SH-SY5Y (cell line): Measurements from ENCODE around the gene MYPOP.

ENCODE experiments used
- GATA2 ChIP-seq: IDR thresholded peaks from 2 replicates; pipeline ENCODE4 v1.6.1; 2011; ENCODE audit warnings: mild to moderate bottlenecking, low read depth, low read length
- GATA3 ChIP-seq: IDR thresholded peaks from 2 replicates; pipeline ENCODE4 v1.6.1; 2011; ENCODE audit warnings: low read depth, mild to moderate bottlenecking, low read length, moderate library complexity

The MYPOP gene

DNA sequence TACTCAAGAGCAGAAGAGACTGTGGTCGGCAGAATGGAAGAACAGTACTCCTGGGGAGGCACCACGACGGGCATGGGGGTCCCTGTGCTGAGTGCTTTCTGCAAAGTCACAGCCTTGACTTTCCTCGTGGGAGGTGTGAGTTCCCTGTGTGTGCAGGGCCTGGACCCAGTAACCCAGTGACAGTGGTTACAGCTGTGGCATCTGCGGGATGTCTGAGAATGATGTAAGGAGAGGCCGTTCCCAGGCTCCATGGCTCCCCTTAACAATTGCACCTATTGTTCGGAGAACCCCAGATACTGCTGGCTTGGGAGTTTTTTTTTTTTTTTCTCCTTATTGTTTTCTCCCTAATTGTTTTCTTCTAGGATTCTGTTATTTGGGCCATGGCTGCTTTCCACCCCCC lies 17.3 kb upstream of the MYPOP start:
- TF ChIP-seq GATA2, result no peak
- TF ChIP-seq GATA3, result no peak

DNA sequence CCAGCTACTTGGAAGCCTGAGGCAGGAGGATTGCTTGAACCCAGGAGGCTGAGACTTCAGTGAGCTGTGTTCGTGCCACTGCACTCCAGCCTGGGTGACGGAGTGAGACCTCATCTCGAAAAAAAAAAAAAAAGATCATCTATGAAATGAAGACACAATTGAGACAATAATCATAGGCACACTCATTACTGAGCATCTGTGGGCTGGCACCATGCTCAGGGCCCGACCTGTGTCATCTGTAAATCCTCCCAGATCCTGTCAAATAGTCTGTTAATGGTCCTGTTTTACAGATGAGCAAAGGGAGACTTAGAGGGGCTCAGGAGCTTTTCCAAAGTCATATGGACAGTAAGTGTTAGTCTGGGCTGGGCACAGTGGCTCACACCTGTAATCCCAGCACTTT lies 16.3 kb upstream of the MYPOP start:
- TF ChIP-seq GATA3 (no peak), GATA2 (no peak)

DNA sequence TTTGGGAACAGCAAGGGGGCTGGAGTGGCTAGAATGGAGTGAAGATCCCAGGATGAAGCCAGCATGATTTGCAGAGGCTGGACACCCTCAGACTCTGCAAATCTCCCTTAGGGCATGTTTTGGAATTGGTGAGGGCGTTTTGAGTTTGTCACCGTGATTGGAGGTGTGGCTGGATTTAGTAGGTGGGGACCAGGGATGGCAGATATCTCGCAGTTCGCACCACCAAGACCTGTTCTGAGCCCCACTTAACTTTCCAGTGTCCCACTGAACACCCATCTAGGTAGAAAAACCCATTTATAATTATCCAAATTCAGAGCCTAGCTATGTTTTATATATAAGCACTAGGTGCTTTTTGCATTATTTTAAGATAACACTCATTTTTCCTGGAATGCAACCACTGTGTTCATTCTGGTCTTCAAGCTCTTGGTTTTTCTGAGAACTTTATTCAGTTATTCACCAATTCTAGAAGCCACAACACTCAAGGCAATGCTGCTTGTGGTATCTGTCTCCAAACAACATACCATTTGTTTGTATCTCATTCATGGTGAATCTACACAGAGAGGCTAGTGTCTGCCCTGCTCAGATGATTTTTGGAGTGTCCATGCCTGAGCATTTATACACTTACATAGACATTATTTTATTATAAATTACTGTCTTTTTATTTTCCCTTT lies 15.1 kb upstream of the MYPOP start:
- TF ChIP-seq GATA3 (no peak), GATA2 (no peak)

DNA sequence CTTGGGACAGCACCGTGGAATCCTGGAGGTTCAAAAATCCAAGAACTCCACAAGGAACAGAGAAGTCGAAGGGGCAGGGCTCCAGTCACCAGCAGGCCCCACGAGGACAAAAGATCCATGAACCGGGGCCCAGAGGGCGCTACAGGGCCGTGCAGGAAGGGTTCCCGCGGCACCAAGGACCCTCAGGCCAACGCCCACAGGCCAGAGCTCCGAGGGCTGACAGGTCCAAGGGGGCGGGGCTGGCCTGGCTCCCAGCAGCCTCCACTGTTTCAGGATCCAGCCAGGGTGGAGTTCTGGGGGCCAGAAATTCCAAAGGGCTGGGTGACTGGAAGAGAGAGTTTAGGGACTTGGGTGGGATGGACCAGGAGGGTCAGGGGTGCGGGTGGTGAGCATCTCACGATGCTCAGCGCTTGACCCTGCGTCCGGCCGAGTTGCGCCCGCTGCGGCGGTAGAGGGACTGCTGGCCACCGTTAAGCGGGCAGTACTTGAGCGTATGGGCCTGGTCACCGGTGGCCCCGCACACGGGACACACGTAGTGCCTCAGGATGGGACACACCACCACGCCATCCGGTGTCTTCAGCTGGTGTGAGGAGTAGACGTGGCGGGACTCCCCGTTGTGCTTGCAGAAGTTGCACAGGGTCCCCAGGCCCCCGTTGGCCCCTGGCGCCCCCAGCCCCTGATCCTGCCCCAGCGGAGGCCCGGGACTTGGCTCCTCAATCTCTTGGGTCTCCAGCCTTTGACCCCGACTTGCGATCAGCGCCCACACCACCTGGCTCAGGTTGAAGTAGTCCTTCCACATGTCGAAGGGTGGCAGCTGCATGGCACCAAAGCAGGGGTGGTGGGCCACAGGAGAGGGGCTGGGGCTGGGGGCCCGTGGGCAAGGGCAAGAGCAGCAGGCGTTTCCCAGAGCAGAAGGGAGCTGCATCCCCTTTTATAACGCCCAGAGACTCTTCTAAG lies 11.7 kb upstream of the MYPOP start, which contains the start of gene NANOS2:
Gene NANOS2 (minus strand): TSS at position 905 of the 957 bp plus-strand sequence. CDS start 85 bp downstream, at position 820.
- no peak for TF ChIP-seq GATA2
- TF ChIP-seq GATA3, result no peak

DNA sequence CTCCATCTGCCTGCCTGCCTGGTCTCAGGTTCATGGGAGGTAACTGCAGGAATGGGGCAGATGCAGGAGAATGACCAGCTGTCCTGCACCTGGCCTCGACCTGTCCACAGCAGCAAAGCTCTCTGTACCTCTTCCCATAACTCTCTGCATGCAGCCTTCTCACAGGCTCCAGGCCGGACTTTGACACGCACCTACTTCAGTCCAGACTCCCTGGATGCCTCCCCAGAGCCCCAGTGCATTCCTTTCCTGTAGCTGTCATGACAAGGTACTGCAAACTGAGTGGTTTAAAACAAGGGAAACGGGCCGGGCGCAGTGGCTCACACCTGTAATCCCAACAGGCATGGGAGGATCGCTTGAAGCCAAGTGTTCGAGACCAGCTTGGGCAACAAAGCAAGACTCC lies 8.9 kb upstream of the MYPOP start:
- TF ChIP-seq GATA3 (no peak), GATA2 (no peak)

DNA sequence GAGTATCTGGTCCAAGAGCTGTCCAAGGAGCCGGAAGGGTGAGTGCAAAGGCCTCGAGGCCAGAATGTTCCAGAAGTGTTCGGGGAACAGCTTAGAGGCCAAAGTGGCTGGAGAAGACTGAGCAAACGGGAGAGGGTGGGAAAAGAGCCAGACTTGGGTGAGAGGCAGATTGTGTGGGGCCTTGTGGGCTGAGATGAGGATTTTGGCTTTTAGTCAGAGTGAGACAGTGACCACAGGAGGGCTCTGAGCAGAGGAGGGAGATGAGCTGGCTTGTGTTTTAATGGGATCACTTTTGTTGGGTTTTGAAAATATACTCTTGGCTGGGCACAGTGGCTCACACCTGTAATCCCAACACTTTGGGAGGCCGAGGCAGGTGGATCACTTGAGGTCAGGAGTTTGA lies 6.5 kb upstream of the MYPOP start:
- no peak for TF ChIP-seq GATA3
- TF ChIP-seq GATA2, result no peak

DNA sequence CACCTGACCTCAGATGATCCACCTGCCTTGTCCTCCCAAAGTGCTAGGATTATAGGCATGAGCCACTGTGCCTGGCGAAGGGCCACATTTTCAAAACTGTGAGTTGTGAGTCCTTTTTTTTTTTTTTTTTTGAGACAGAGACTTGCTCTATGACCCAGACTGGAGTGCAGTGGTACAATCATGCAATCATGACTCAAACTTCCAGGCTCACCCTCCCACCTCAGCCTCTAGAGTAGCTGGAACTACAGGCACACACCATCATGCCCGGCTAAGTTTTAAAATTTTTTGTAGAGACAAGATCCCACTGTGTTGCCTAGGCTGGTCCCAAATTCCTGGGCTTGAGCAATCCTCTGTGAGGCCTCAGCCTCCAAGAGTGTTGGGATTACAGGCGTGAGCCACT lies 3.8 kb upstream of the MYPOP start:
- no peak for TF ChIP-seq GATA3
- no peak for TF ChIP-seq GATA2

DNA sequence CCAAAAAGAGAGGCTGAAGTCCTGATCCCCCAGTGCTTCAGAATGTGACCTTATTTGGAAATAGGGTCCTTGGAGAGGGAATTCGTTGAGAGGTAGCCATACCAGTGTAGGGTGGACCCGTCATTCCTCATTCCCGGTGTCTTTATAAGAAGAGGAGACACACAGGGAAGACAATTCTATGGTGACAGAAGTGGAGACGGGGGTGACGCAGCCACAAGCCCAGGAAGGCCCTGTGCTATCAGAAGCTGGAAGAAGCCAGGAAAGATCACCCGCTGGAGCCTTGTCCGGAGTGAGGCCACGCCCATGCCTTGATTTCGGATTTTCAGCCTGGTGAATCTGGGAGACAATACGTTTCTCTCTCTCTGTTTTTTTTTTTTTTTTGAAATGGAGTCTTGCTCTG lies 2.6 kb upstream of the MYPOP start:
- TF ChIP-seq GATA2 (no peak), GATA3 (no peak)

DNA sequence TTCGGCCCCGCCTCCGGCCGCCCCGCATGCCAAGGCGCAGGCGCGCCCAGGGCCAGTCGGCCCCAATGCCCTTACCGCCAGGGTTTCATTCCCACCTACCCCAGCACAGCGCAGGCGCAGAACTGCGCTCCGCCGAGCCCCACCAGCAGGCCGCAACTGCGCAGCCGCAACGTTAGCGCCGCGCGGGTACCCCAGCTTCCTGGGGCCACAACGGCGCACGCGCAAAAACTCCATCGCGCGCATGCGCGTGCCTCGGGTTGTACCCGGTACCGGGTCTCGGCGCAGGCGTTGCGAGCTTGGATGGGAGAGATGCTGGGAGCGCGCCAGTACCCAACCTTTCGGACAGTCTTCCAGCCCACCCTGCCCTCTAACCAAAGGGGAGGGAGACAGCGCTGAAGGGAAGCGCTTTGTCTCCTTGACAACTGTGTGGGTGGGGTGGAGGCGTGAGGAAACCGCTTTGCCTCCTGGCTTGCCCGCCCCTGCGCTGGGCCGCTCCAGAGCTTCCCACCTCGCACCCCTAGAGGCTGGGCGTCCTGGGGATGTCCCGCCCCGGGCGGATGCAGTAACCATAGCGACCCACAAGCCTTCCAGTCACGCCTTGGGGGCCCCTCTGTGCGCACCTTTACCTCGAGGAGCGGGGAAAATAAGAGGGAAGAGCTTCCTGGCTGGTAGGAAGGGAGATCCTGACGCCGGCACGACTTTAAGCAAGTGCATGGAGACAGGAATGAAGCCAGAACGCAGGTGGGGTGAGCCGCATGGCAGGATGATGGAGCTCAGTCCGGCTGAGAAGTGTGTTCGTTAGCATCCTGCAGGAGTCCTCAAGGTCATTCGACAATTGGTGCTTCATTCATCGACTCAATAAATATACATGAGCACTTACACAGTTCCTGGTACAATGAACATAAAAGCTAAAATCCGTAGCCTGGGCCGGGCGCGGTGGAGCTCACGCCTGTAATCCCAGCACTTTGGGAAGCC lies 525 bp upstream of the MYPOP start:
- TF ChIP-seq GATA3 (no peak), GATA2 (no peak)

DNA sequence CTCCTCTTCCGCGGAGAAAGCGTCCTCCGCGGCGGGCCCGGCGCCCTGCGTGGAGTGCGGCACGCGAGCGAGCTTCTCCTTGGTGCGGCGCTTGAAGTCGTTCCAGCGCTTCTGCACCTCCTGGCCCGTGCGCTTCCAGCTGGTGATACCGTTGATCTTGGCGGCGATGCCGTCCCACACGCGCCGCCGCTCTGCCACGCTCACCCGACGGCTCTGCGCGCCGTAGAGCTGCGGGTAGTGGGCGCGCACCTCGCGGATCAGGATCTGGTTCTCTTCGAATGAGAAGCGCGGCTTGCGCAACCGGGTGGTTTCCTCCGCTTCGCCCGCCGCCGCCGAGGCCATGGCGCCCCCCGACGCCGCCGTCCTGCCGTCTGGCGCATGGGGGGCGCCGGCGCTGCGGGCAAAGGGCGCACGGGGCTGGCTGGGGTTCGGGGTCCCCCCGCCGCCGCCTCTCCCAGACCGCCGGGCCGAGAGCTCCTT lies 941 bp downstream of the MYPOP start:
- TF ChIP-seq GATA3 (no peak), GATA2 (no peak)

DNA sequence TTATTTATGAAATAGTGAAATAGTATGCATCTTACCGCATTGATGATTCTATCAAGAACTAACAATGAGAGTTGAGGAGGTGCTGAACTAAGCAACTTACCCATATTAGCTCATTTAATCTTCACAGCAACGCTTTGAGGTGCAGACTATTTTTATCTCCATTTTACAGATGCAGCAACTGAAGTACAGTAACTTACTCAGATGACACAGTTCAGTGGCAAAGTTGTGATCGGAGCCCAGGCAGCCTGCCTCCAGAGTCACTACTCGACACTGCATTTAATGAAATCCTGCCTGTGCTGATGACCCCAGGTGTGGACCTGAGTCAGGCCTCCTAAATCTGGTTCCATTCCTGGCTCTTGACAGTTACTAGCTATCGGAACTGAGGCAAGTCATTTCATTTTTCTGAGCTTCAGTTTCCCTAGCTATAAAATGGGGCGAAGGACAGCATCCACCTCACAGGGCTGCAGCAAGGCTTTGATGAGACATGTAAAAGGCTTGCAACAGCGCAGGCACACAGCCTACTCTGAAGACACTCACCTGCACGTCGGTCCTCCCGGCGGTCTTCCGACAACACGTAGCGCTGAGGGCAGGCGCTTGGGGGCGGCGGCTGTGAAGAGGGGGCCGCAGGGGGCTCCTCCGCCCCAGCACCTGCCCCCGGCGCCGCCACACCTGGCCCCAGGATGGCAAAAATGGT lies 1.5 kb downstream of the MYPOP start:
- TF ChIP-seq GATA2 (no peak), GATA3 (no peak)

DNA sequence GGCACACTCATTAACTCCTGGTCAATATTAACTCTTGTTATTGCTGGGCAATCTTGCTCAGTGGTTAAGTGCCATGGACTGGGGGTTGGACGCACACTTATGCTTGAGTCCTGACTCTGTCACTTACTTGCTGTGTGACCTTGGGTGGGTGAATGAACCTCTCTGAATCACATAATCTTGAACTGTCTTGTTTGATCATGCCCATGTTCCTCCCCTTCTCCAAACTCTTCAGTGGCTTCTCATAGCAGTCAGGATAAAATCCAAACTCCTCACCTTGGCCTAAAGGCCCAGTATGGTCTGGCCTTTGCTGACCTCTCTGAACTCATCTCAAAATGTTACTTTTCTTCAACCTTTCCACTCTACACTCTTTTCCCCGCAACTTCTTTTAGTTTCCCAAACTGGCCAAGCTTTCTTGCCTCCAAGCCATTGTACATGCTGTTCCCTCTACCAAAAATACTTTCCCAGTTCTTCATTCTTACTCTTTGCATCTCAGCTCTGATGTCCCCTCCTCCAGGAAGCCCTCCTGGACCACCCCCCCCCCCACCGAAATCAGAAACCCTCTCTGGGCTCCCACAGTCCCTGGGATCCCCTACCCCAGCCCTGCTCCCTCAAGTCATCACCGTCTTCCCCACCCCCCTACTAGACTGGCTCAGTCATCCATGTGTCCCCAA lies 2.4 kb downstream of the MYPOP start:
- TF ChIP-seq GATA3 (no peak), GATA2 (no peak)
